ENCODE data around the gene LBHD1.
"Not testable (repeated sequence)": the region's sequence is repeated elsewhere in the genome, so short reads cannot be mapped to it uniquely, and the experiment has no call there.

LBHD1 gene

GRCh38 chr11:62693624-62694023 is 21.6 kb upstream of the LBHD1 start:
- not testable (repeated sequence) for DNase-seq (ENCODE audit: low read depth)

- DNase-seq (ENCODE audit: low read depth): no peak
Observed at GRCh38 chr11:62689421-62690183, 17.5 kb upstream of the LBHD1 start, which contains the start of gene LRRN4CL. LRRN4CL (minus strand) TSS chr11:62689530; CDS start chr11:62688508, 1,022 bp downstream.

GRCh38 chr11:62688491-62688890 is 16.4 kb upstream of the LBHD1 start:
- DNase-seq (ENCODE audit: low read depth): no peak

- no peak for DNase-seq (ENCODE audit: low read depth)
Observed at GRCh38 chr11:62687508-62688396, 15.7 kb upstream of the LBHD1 start.

- no peak for DNase-seq (ENCODE audit: low read depth)
Observed at GRCh38 chr11:62682518-62682917, 10.5 kb upstream of the LBHD1 start.

- DNase-seq (ENCODE audit: low read depth): no peak
Observed at GRCh38 chr11:62680825-62681240, 8.8 kb upstream of the LBHD1 start.

- DNase-seq (ENCODE audit: low read depth): no peak
Observed at GRCh38 chr11:62678770-62679696, 7.0 kb upstream of the LBHD1 start, which contains the start of gene UBXN1. UBXN1 (minus strand) TSS chr11:62679073; CDS start chr11:62678923, 150 bp downstream.

GRCh38 chr11:62678433-62678769 is 6.3 kb upstream of the LBHD1 start:
- DNase-seq (ENCODE audit: low read depth): no peak

GRCh38 chr11:62677714-62678113 is 5.6 kb upstream of the LBHD1 start:
- no peak for DNase-seq (ENCODE audit: low read depth)

GRCh38 chr11:62677156-62677555 is 5.1 kb upstream of the LBHD1 start:
- DNase-seq (ENCODE audit: low read depth): no peak

- DNase-seq (ENCODE audit: low read depth): no peak
Observed at GRCh38 chr11:62676698-62677097, 4.6 kb upstream of the LBHD1 start.

- DNase-seq (ENCODE audit: low read depth): not testable (repeated sequence)
Observed at GRCh38 chr11:62675415-62675814, 3.3 kb upstream of the LBHD1 start.

- DNase-seq (ENCODE audit: low read depth): no peak
Observed at GRCh38 chr11:62673196-62673525, 1.1 kb upstream of the LBHD1 start.

GRCh38 chr11:62671236-62671607 is 845 bp downstream of the LBHD1 start:
- DNase-seq (ENCODE audit: low read depth): no peak

GRCh38 chr11:62669420-62670161 is 2.5 kb downstream of the LBHD1 start:
- DNase-seq (ENCODE audit: low read depth): no peak

- DNase-seq (ENCODE audit: low read depth): no peak
Observed at GRCh38 chr11:62667460-62667859, 4.6 kb downstream of the LBHD1 start.

- no peak for DNase-seq (ENCODE audit: low read depth)
Observed at GRCh38 chr11:62666259-62666926, 5.7 kb downstream of the LBHD1 start.

GRCh38 chr11:62665599-62666258 is 6.3 kb downstream of the LBHD1 start:
- no peak for DNase-seq (ENCODE audit: low read depth)

- peak; percentile 70 for DNase-seq (ENCODE audit: low read depth)
Observed at GRCh38 chr11:62665075-62665598, 6.9 kb downstream of the LBHD1 start, which contains the start of the genes C11orf98 and CSKMT. C11orf98 (minus strand) TSS chr11:62665210; CDS start chr11:62665169, 41 bp downstream. CSKMT (plus strand) TSS chr11:62665312; CDS start chr11:62665880, 568 bp downstream.
